ENCODE measurements around the gene LHFPL3.

DNA sequence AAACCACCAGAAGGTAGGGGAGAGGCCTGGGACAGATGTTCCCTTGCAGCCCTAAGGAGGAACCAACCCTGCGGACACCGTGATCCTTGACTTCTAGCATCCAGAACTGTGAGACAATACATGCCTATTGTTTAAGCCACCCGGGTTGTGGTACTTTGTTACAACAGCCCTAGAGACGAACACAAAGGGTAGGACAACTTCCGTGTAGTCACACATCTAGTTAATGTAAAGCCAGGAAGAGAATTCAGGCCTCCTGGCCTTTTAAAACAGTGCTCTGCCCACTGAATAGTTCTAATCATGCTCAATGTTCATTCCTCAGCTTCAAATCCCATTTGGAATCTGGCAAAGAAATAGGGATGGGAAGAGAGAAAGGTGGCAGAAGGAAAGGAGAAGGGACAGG is 445.4 kb downstream of the LHFPL3 start:
- TF ChIP-seq, protein P1, sequence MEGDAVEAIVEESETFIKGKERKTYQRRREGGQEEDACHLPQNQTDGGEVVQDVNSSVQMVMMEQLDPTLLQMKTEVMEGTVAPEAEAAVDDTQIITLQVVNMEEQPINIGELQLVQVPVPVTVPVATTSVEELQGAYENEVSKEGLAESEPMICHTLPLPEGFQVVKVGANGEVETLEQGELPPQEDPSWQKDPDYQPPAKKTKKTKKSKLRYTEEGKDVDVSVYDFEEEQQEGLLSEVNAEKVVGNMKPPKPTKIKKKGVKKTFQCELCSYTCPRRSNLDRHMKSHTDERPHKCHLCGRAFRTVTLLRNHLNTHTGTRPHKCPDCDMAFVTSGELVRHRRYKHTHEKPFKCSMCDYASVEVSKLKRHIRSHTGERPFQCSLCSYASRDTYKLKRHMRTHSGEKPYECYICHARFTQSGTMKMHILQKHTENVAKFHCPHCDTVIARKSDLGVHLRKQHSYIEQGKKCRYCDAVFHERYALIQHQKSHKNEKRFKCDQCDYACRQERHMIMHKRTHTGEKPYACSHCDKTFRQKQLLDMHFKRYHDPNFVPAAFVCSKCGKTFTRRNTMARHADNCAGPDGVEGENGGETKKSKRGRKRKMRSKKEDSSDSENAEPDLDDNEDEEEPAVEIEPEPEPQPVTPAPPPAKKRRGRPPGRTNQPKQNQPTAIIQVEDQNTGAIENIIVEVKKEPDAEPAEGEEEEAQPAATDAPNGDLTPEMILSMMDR (IDR thresholded peaks at IDR 0.05; ENCODE audit: low read length), result no peak
- no peak for TF ChIP-seq EZH2 (IDR thresholded peaks at IDR 0.05; ENCODE audit: borderline replicate concordance, low read length)

Data from OCI-LY1 (cell line).